Measurements from ENCODE around the gene ARHGAP15.

ARHGAP15 gene

GRCh38 chr2:143205106-143205764 lies 76.0 kb downstream of the ARHGAP15 start:
- H3K4me3 ChIP-seq (ENCODE audit: control insufficient read depth, low read depth, low read length) = no peak overlapping the region
- peak; percentile 19 for TF ChIP-seq CTCF (IDR thresholded peaks at IDR 0.05; ENCODE audit: control insufficient read depth, insufficient read depth, low read depth, low read length, missing control alignments)
- no peak for DNase-seq (ENCODE audit: low read depth)

- DNase-seq (ENCODE audit: low read depth) = no peak
- no peak for TF ChIP-seq CTCF (IDR thresholded peaks at IDR 0.05; ENCODE audit: control insufficient read depth, insufficient read depth, low read depth, low read length, missing control alignments)
- no peak overlapping the region for H3K4me3 ChIP-seq (ENCODE audit: control insufficient read depth, low read depth, low read length)
These were observed 80.6 kb downstream of the ARHGAP15 start for GRCh38 chr2:143209570-143210445.

- TF ChIP-seq CTCF (IDR thresholded peaks at IDR 0.05; ENCODE audit: control insufficient read depth, insufficient read depth, low read depth, low read length, missing control alignments) = no peak
- H3K4me3 ChIP-seq (ENCODE audit: control insufficient read depth, low read depth, low read length) = no peak overlapping the region
- DNase-seq (ENCODE audit: low read depth) = no peak
These were observed 81.2 kb downstream of the ARHGAP15 start for GRCh38 chr2:143210446-143210819.

GRCh38 chr2:143217512-143218115 lies 88.4 kb downstream of the ARHGAP15 start:
- no peak for TF ChIP-seq CTCF (IDR thresholded peaks at IDR 0.05; ENCODE audit: control insufficient read depth, insufficient read depth, low read depth, low read length, missing control alignments)
- no peak overlapping the region for H3K4me3 ChIP-seq (ENCODE audit: control insufficient read depth, low read depth, low read length)
- DNase-seq (ENCODE audit: low read depth) = no peak

- no peak overlapping the region for H3K4me3 ChIP-seq (ENCODE audit: control insufficient read depth, low read depth, low read length)
- no peak for DNase-seq (ENCODE audit: low read depth)
- TF ChIP-seq CTCF (IDR thresholded peaks at IDR 0.05; ENCODE audit: control insufficient read depth, insufficient read depth, low read depth, low read length, missing control alignments) = no peak
These were observed 89.4 kb downstream of the ARHGAP15 start for GRCh38 chr2:143218621-143219020.

- TF ChIP-seq CTCF (IDR thresholded peaks at IDR 0.05; ENCODE audit: control insufficient read depth, insufficient read depth, low read depth, low read length, missing control alignments) = no peak
- no peak overlapping the region for H3K4me3 ChIP-seq (ENCODE audit: control insufficient read depth, low read depth, low read length)
- no peak for DNase-seq (ENCODE audit: low read depth)
These were observed 90.0 kb downstream of the ARHGAP15 start for GRCh38 chr2:143219266-143219665.

Measured in AG09309 (cell line).